Panc1 (cell line): Measurements from ENCODE around the gene LONRF2.

ENCODE experiments used
- SIN3A ChIP-seq: IDR thresholded peaks from 2 replicates; pipeline ENCODE4 v1.6.1; 2012; ENCODE audit warnings: low read depth, mild to moderate bottlenecking, low read length, moderate library complexity, borderline replicate concordance; ENCODE audit not compliant: insufficient read depth
- TF ChIP-seq, protein P1 (sequence below): fragments of 450-650 bp; IDR thresholded peaks from 2 replicates; pipeline ENCODE4 v1.5.1; 2017; ENCODE audit warnings: mild to moderate bottlenecking
- TF ChIP-seq, protein P2 (sequence below), 2 experiments: IDR thresholded peaks; 2 replicates each; pipeline ENCODE4 v1.6.1; 2011 to 2012; ENCODE audit warnings: low read depth in 2 of 2, control low read depth in 1 of 2, low read length in 1 of 2, mild to moderate bottlenecking in 1 of 2, moderate library complexity in 1 of 2; ENCODE audit not compliant: insufficient read depth in 1 of 2

DNA sequence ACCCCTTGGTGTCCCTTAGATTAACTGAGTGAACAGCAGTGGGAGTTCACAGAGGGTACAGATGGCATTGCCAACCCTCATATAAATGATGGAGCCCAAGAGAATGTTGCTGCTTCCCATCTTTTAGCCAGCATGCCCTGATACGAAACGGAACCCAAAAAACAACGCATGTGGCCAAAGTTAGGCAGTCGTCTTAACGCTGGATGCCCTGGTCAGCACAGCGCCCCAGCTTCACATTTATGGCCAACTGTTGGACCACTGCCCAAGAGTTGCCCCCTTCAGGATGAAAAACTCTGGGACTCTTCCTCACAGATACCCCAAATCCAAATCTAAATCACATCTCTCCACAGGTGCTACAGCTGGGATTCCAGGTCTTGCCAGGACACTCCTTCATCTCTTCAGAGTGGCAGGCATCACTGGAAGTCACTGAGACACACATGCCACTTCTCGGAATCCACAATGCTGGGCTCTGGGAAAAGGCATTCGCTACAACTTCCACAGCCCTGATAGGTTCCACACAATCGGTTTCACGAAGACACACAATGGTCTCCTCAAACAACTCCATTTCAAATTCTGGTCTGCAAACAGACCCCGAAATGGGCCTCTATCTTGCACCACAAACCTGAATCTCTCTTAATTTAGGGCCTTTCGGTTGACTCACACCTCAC is 44.6 kb downstream of the LONRF2 start:
- TF ChIP-seq, protein P1, sequence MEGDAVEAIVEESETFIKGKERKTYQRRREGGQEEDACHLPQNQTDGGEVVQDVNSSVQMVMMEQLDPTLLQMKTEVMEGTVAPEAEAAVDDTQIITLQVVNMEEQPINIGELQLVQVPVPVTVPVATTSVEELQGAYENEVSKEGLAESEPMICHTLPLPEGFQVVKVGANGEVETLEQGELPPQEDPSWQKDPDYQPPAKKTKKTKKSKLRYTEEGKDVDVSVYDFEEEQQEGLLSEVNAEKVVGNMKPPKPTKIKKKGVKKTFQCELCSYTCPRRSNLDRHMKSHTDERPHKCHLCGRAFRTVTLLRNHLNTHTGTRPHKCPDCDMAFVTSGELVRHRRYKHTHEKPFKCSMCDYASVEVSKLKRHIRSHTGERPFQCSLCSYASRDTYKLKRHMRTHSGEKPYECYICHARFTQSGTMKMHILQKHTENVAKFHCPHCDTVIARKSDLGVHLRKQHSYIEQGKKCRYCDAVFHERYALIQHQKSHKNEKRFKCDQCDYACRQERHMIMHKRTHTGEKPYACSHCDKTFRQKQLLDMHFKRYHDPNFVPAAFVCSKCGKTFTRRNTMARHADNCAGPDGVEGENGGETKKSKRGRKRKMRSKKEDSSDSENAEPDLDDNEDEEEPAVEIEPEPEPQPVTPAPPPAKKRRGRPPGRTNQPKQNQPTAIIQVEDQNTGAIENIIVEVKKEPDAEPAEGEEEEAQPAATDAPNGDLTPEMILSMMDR = no peak
- no peak for TF ChIP-seq SIN3A
- TF ChIP-seq, protein P2, sequence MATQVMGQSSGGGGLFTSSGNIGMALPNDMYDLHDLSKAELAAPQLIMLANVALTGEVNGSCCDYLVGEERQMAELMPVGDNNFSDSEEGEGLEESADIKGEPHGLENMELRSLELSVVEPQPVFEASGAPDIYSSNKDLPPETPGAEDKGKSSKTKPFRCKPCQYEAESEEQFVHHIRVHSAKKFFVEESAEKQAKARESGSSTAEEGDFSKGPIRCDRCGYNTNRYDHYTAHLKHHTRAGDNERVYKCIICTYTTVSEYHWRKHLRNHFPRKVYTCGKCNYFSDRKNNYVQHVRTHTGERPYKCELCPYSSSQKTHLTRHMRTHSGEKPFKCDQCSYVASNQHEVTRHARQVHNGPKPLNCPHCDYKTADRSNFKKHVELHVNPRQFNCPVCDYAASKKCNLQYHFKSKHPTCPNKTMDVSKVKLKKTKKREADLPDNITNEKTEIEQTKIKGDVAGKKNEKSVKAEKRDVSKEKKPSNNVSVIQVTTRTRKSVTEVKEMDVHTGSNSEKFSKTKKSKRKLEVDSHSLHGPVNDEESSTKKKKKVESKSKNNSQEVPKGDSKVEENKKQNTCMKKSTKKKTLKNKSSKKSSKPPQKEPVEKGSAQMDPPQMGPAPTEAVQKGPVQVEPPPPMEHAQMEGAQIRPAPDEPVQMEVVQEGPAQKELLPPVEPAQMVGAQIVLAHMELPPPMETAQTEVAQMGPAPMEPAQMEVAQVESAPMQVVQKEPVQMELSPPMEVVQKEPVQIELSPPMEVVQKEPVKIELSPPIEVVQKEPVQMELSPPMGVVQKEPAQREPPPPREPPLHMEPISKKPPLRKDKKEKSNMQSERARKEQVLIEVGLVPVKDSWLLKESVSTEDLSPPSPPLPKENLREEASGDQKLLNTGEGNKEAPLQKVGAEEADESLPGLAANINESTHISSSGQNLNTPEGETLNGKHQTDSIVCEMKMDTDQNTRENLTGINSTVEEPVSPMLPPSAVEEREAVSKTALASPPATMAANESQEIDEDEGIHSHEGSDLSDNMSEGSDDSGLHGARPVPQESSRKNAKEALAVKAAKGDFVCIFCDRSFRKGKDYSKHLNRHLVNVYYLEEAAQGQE (IDR thresholded peaks at IDR 0.05; ENCODE audit: insufficient read depth in 1 of 2, low read depth in 2 of 2, low read length in 1 of 2) = no peak
